GM18867 (cell line): ENCODE measurements around the gene NCDN.
"Not testable (repeated sequence)": the region's sequence is repeated elsewhere in the genome, so short reads cannot be mapped to it uniquely, and the experiment has no call there.

Source experiments
- ATAC-seq: cut with Tn5 transposase; IDR thresholded peaks from one replicate; pipeline ENCODE4 v1.9.1; 2021; ENCODE audit warnings: mild to moderate bottlenecking, moderate library complexity; ENCODE audit not compliant: unreplicated experiment

Gene NCDN

DNA sequence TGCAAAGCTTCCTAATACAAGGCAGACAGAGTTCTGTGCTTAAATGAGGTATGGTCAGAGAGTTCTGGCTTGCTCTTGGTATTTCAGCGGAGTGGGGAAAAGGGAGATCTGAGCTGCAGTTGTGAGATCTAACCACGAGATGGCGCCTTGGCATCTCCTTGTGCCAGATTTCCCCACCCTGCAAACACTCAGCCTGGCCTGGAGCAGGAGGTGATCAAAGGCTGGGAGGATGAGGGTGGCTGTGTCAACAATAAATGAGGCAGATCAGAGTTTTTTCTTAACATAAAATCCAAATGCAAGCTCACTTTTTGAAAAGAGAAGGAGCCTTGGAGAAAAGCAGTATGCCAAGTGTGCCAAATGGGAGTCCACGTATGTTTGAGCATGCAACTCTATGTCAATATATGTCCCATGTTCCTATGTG, 11.4 kb downstream of the NCDN start:
- no peak for ATAC-seq

DNA sequence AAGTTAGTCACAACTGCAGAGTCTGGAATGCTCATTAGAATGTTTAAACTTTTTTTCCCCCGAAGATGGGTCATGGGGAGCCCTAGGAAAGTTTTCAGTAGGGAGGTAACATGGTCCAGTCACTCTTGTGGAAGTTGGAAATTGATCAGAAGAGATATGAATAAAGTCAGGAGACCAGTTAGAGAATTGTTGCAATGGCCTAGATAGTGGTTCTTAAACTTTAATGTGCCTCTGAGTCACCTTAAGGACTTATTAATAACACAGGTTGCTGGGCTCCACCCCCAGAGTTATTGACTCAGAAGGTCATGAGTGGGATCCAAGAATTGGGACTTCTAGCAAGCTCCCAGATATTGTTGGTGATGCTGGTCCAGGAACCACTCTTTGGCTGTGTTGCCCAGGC, 12.3 kb downstream of the NCDN start:
- ATAC-seq = no peak

DNA sequence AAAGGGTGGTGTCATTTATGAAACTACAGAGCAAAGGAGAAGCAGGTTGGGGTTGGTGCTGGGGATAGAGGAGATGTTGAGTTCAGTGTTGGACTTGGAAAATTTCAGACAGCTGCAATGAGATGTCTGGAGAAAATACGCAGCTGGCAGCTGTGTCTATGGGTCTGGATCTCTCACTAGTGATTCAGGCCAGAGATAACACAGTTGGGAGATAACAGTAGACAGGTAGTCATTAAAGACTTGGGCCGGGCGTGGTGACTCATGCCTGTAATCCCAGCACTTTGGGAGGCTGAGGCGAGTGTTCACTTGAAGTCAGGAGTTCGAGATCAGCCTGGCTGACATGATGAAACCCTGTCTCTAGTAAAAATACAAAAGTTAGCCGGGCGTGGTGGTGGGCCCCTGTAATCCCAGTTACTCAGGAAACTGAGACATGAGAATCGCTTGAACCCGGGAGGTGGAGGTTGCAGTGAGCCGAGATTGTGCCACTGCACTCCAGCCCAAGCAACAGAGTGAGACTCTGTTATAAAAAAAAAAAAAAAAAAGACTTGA, 13.1 kb downstream of the NCDN start:
- no peak for ATAC-seq

DNA sequence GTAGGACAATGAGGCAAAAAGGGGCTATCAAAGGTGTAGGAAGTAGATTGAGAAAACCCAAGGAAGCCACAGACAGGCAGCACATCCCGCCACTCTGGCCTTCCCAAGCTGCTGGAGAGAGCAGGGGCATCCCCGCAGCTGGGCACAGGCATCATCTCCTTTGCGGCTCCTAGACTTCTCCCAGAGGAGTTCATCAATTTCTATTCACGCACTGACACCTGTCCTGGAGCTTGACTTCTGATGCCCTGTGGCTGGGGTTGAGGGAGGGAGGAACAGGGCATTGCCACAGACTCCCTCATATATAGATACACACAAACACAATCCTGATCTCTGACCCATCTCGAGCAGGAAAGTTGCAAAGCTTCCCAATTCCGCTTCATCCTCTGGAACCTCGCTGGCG, 13.7 kb downstream of the NCDN start:
- no peak for ATAC-seq

DNA sequence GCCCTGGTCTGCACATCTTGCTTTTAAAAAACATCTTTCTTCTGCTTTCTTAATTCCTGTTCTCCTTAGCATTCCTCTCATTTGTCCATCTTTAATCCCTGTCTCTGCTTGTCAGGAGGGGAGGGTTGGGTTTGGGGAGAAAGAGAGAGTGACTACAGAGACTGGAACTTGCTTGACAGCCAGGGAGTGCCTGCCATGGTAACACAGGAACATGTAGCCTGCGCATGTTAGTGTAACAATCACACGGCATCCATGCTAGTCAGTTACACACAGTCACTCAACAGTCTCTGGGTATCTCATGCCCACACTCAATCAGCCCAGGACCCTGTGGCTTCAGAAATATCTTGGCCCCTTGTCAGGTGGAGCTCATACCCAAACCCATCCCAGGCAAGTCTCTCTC, 14.7 kb downstream of the NCDN start:
- no peak for ATAC-seq

DNA sequence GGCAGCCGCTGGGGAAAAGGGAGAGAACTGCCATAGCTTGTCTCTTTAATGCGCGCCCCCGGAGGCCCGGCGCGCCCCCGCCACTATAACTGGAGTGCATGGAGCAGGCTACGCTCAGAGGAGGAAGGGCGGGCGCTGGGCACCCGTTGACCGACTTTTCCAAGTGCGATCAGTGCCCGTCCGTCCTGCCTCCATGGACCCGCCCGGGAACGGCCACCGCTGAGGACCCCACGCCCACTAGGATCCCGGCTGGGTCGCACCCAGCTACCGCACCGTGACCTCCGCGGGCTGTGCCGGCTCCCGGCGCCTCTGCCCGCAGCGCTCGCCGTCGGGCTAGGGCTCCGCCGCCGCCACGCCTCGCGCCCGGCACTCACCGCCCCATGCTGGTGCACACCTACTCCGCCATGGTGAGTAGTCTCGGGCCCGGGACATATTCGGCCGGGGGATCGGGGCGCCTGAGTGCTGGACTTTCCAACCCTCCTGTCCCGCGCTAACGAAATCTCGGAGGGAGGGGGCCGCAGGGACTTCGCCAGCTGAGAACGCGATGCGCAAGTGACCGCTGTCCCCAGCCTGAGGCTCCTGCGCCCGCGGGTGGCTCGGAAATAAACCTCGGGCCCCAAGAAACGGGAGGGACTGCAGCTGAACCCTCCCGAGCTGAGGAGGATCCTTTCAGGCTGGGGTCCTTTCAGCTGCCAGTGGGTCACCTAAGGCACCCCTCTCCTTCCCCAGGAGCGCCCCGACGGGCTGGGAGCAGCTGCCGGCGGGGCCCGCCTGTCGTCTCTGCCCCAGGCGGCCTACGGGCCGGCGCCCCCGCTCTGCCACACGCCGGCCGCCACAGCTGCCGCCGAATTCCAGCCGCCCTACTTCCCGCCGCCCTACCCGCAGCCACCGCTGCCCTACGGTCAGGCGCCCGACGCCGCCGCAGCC, 15.9 kb downstream of the NCDN start, which contains the start of gene TFAP2E:
TSS of gene TFAP2E (plus strand) at position 117 of the 927 bp plus-strand sequence. CDS start at position 381, 264 bp downstream.
- no peak for ATAC-seq

DNA sequence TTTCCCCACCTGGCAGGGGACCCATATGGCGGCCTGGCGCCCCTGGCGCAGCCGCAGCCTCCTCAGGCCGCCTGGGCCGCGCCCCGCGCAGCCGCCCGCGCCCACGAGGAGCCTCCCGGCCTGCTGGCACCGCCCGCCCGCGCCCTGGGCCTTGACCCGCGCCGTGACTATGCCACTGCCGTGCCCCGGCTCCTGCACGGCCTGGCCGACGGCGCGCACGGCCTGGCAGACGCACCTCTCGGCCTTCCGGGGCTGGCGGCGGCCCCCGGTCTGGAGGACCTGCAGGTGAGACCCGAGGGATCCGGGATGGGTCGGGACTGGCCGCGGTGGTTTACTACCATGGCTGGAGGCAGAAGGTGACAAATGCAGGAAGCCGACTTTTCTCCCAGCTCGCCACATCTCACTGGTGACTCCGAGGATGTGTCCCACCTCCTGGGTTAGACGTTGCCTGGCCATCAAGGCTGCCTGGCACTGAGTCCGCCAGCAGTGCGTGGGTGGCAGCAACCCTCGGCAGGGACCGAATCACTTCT, 16.6 kb downstream of the NCDN start:
- no peak for ATAC-seq

DNA sequence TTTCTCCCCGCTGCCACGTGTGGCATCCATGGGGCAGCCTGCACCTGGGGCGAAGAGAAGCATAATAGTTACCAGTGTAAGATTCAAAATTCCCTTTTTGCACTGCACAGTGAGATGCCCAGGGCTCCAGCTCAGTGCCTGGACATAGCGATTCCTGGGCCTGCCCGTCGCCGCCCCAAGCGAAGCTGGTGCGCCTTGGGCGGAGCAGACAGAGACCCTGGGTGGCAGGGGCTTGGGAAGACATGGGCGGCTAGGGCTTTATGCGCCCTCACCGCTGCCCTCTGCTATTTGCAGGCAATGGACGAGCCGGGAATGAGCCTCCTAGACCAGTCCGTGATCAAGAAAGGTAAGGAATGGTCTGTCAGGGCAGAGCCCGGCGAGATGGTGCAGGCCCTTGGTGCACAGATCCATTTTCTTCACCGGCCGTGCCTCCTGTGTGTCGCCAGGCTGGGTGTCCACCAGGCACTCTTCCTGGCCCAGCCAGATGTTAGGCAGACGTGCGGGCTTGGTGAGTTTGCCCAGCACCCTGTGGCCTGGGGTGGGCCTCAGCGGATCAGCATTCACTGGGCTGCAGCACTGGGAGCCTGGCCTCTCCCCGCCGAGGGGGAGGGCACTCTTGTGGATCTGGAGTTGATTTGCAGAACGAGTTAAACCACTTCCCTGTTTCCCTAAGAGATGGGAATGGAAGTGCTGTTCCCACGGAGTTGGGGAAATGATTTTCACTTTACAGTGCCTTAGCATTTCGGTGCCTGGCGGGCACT, 17.2 kb downstream of the NCDN start:
- ATAC-seq = no peak

DNA sequence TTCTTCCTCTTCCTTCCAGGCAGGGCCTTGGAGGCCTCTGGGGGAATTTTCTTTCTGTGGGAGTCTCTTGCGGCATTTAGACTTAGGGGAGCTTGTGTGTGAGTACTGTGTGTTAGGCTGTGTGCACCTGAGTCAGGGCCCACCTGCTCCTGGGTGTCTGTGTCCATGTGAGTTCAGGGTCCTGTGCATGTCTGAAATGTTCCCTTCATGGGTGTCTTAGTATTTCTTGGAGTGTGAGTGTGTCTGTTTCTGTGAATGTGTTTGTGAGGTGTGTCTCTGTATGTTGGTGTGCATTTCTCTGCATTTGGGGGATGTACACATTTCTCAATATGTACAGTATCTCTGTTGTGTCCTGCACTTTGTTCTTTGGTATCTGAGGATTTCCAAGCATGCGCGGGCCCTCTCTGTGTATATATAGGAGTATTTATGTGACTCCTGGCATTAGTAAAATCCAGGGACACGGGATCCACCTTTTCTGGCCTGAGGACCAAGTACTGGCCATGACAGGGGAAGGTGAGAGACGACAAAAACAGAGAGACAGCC, 17.9 kb downstream of the NCDN start:
- ATAC-seq = no peak

DNA sequence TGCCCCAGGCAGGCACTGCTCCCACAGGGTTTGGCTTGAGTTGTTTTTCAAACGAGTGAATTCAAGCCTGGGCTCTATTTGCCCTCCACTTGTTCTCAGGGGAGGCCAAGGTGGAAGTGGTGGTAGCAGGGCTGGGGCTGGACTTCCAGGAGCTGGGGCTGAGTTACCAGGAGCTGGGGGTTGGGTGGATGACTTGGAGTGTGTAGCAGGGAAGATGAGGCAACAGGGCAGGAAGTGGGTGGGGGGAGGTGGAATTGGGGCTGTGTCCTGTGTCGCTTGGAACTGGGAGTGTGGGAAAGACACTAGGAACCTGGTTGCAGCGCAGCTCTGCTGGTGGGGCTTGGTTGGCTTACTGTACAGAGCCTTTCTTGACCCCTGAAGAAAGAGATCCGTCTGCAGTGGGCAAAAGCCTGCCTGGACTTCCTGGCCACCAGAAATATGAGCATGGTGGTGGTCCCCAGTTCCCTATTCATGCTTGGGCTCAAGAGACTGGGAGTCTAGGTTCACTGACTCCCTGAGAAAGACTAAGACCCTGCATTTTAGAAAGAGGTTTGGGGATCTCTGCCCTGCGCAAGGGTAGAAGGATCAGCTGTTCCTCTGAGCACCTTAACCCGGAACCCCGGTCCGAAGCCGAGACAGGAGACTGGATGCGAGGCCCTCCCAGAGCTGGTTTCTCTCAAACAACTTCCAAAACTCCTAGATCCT, 18.6 kb downstream of the NCDN start:
- no peak for ATAC-seq

DNA sequence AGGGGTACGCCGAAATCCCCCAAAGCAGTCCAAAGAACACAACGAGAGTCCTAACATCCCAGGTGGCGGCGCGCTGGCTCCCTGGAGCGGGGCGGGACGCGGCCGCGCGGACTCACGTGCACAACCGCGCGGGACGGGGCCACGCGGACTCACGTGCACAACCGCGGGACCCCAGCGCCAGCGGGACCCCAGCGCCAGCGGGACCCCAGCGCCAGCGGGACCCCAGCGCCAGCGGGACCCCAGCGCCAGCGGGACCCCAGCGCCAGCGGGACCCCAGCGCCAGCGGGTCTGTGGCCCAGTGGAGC, 19.1 kb downstream of the NCDN start:
- not testable (repeated sequence) for ATAC-seq

DNA sequence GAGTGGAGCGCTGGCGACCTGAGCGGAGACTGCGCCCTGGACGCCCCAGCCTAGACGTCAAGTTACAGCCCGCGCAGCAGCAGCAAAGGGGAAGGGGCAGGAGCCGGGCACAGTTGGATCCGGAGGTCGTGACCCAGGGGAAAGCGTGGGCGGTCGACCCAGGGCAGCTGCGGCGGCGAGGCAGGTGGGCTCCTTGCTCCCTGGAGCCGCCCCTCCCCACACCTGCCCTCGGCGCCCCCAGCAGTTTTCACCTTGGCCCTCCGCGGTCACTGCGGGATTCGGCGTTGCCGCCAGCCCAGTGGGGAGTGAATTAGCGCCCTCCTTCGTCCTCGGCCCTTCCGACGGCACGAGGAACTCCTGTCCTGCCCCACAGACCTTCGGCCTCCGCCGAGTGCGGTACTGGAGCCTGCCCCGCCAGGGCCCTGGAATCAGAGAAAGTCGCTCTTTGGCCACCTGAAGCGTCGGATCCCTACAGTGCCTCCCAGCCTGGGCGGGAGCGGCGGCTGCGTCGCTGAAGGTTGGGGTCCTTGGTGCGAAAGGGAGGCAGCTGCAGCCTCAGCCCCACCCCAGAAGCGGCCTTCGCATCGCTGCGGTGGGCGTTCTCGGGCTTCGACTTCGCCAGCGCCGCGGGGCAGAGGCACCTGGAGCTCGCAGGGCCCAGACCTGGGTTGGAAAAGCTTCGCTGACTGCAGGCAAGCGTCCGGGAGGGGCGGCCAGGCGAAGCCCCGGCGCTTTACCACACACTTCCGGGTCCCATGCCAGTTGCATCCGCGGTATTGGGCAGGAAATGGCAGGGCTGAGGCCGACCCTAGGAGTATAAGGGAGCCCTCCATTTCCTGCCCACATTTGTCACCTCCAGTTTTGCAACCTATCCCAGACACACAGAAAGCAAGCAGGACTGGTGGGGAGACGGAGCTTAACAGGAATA, 19.7 kb downstream of the NCDN start:
- peak; percentile 75 for ATAC-seq

DNA sequence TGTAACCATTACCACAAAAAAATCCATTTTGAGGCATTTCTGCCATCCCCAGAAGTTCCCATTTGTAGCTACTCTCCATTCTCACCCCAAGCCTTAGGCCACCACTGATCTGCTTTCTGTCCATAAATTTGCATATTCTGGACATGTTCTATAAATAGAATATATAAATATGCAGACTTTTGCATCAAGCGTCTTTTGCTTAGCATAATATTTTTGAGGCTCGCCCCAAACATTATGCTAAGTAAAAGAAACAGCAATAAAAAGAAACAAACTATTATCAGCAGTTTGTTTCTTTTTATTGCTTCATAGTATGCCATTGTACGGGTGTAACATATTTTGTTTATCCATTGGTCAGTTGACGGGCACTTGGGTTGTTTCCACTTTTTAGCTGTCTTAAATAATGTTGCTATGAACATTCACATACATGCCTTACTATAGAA, 23.4 kb downstream of the NCDN start:
- ATAC-seq = no peak

DNA sequence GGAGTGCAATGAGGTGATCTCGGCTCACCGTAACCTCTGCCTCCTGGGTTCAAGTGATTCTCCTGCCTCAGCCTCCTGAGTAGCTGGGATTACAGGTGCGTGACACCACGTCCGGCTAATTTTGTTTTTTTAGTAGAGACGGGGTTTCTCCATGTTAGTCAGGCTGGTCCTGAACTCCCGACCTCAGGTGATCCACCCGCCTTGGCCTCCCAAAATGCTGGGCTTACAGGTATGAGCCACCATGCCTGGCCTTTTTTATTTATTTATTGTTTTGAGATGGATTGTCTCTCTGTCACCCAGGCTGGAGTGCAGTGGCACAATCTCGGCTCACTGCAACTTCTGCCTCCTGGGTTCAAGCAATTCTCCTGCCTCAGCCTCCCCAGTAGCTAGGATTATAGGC, 24.0 kb downstream of the NCDN start:
- ATAC-seq = not testable (repeated sequence)

DNA sequence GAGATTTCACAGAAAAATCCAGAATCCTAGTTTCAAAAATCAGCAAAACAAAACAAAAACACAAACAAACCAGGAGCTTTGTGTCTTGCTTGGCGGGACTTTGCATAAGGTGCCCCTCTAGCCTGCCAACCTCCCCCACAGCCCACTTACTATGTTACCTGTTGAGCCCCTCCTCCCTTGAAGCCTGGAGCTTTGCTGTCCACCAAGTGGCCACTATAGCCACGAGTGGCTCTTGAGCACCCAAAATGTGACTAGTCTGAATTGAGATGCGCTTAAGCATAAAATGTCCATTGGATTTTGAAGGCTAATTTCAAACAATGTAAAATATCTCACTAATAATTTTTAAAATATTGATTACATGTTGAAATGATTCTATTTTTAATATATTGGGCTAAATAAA, 27.7 kb downstream of the NCDN start:
- ATAC-seq = no peak

DNA sequence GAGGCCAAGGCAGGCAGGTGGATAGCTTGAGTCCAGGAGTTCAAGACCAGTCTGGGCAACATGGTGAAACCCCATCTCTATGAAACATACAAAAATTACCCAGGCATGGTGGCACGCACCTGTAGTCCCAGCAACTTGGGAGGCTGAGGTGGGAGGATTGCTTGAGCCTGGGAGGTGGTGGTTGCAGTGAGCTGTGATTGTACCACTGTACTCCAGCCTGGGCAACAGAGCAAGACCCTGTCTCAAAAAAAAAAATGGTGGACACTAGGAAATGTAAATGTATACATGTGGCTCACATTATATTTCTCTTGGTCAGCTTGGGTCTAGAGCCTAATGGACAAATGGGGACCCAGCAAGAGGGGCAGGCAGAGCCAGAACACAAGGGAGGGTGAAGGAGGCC, 28.2 kb downstream of the NCDN start:
- not testable (repeated sequence) for ATAC-seq

DNA sequence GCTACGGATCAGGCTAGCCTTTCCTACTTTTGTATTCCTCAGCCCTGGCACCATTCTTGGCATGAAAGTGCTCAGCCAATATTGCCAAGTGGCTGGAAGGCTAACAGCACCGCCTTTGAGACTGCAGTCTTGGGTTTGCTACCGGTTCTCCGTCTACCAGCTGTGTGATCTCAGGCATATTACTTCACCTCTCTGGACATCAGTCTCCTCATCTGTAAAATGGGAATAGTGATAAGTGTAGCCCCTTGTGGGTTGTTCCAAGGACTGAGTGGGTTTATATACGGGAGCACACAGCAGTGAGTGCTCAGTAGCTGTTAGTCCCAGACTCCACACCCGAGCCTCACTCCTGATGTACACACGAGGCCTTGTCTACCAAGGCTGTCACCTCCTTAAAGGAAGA, 29.2 kb downstream of the NCDN start:
- no peak for ATAC-seq

DNA sequence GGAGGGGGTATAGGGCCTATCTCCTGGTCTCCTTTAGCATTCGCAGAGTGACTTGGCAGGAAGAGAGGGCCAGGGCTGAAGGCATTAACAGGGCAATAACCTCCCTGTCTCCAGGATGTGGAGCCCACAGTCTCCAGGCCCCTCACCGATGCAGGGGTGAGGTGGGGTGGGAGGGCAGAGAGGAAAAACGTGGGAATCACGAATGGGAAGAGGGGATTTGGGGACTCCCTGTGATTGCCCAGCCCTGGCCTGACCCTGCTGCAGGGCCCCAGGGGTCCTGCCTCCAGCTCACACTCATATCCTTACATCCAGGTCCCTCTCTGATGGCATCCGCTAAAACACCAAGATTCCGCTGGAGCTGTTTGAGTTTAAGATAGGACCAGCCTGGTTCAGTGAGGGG, 30.1 kb downstream of the NCDN start:
- ATAC-seq = no peak

DNA sequence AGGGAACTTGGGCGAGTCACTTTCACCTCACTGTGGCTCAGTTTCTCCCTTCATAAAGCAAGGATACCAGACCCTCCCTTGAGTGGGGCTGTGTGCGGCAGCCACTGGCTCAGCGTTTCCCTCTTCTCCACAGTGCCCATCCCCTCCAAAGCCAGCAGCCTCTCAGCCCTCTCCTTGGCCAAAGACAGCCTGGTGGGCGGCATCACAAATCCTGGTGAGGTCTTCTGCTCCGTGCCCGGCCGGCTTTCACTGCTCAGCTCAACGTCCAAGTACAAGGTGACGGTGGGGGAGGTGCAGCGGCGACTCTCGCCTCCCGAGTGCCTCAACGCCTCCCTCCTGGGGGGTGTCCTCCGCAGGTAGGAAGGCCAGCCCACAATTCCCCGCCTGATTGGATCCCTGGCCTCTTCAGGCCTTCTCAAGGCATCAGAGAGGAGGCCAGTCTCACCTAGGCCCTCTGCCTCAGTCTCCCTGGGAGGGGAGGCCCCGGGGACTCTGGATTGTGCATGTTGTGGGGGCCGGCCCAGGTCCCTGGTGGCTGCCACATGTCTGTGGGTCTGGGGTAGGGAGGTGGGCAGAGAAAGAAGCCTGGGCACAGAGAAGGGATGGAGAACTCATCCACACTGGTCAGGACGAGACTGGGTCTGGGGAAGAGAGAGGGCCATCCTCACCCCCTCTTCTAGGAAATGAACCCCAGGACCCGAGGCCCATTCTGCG, 30.8 kb downstream of the NCDN start:
- ATAC-seq = no peak
